NCI-H128 (cell line): Measurements from ENCODE around the gene RAPGEF5.

ENCODE experiments used
- DNase-seq: peaks from one replicate; lab custom pipeline; 2025; ENCODE audit not compliant: unreplicated experiment; lab: John Stamatoyannopoulos, UW

Gene RAPGEF5

GRCh38 chr7:22356701-22357310, at the start of gene RAPGEF5:
Gene RAPGEF5 (minus strand): TSS chr7:22357154. CDS start chr7:22357060, 94 bp downstream.
- no peak for DNase-seq

GRCh38 chr7:22406715-22407114, 49.8 kb upstream of the RAPGEF5 start:
- DNase-seq = no peak

GRCh38 chr7:22404421-22405023, 47.6 kb upstream of the RAPGEF5 start:
- no peak for DNase-seq

GRCh38 chr7:22403344-22403743, 46.4 kb upstream of the RAPGEF5 start:
- DNase-seq = no peak

- DNase-seq = no peak
Observed at GRCh38 chr7:22402250-22402649, 45.3 kb upstream of the RAPGEF5 start.

- DNase-seq = no peak
Observed at GRCh38 chr7:22400936-22401553, 44.1 kb upstream of the RAPGEF5 start.

GRCh38 chr7:22400150-22400814, 43.3 kb upstream of the RAPGEF5 start:
- DNase-seq = no peak

- DNase-seq = no peak
Observed at GRCh38 chr7:22399546-22399945, 42.6 kb upstream of the RAPGEF5 start.

- DNase-seq = no peak
Observed at GRCh38 chr7:22399091-22399490, 42.1 kb upstream of the RAPGEF5 start.

GRCh38 chr7:22397981-22398380, 41.0 kb upstream of the RAPGEF5 start:
- DNase-seq = no peak

- DNase-seq = no peak
Observed at GRCh38 chr7:22395222-22395621, 38.3 kb upstream of the RAPGEF5 start.

GRCh38 chr7:22394739-22395138, 37.8 kb upstream of the RAPGEF5 start:
- DNase-seq = no peak

GRCh38 chr7:22393913-22394729, 37.2 kb upstream of the RAPGEF5 start:
- DNase-seq = no peak

GRCh38 chr7:22390516-22390915, 33.6 kb upstream of the RAPGEF5 start:
- no peak for DNase-seq

GRCh38 chr7:22389892-22390291, 32.9 kb upstream of the RAPGEF5 start:
- no peak for DNase-seq

- no peak for DNase-seq
Observed at GRCh38 chr7:22387583-22387982, 30.6 kb upstream of the RAPGEF5 start.

GRCh38 chr7:22386865-22387264, 29.9 kb upstream of the RAPGEF5 start:
- DNase-seq = no peak

- DNase-seq = no peak
Observed at GRCh38 chr7:22386206-22386858, 29.4 kb upstream of the RAPGEF5 start.

- no peak for DNase-seq
Observed at GRCh38 chr7:22385326-22385725, 28.4 kb upstream of the RAPGEF5 start.

- no peak for DNase-seq
Observed at GRCh38 chr7:22380333-22380732, 23.4 kb upstream of the RAPGEF5 start.
